HG03460 (cell line): Measurements from ENCODE around the gene PARP12.

Experiments
- ATAC-seq: cut with Tn5 transposase; IDR thresholded peaks from one replicate; pipeline ENCODE4 v1.9.1; 2021; ENCODE audit not compliant: unreplicated experiment

PARP12 gene

GRCh38 chr7:139993592-139993991 lies 69.2 kb downstream of the PARP12 start:
- no peak for ATAC-seq

GRCh38 chr7:139993169-139993568 lies 69.6 kb downstream of the PARP12 start:
- no peak for ATAC-seq

- ATAC-seq, result no peak
Observed at GRCh38 chr7:139992353-139993044, 70.3 kb downstream of the PARP12 start.

GRCh38 chr7:139991911-139992310 lies 70.8 kb downstream of the PARP12 start:
- ATAC-seq, result no peak

- ATAC-seq, result no peak
Observed at GRCh38 chr7:139991269-139991666, 71.5 kb downstream of the PARP12 start.

- no peak for ATAC-seq
Observed at GRCh38 chr7:139990571-139991268, 72.0 kb downstream of the PARP12 start.

GRCh38 chr7:139990142-139990535 lies 72.6 kb downstream of the PARP12 start:
- no peak for ATAC-seq

- no peak for ATAC-seq
Observed at GRCh38 chr7:139989366-139990141, 73.2 kb downstream of the PARP12 start.

- ATAC-seq, result no peak
Observed at GRCh38 chr7:139987691-139988516, 74.8 kb downstream of the PARP12 start.

GRCh38 chr7:139985811-139986210 lies 76.9 kb downstream of the PARP12 start:
- ATAC-seq, result no peak

GRCh38 chr7:139984642-139985539 lies 77.9 kb downstream of the PARP12 start:
- no peak for ATAC-seq

GRCh38 chr7:139982927-139983920 lies 79.5 kb downstream of the PARP12 start:
- ATAC-seq, result no peak

- no peak for ATAC-seq
Observed at GRCh38 chr7:139981511-139981895, 81.2 kb downstream of the PARP12 start.

GRCh38 chr7:139976838-139977656 lies 85.7 kb downstream of the PARP12 start:
- ATAC-seq, result no peak

GRCh38 chr7:139976055-139976837 lies 86.5 kb downstream of the PARP12 start:
- no peak for ATAC-seq

- ATAC-seq, result no peak
Observed at GRCh38 chr7:139974179-139974811, 88.5 kb downstream of the PARP12 start.
